NOMO-1 (cell line): ENCODE data around the gene TNFRSF1A.

Experiments used
- DNase-seq, 2 experiments: peaks; one replicate each; lab custom pipeline; 2025; ENCODE audit not compliant: unreplicated experiment in 2 of 2; lab: John Stamatoyannopoulos, UW

The TNFRSF1A gene

GRCh38 chr12:6280672-6281071 lies 61.2 kb downstream of the TNFRSF1A start:
- no peak for DNase-seq

GRCh38 chr12:6280053-6280469 lies 61.8 kb downstream of the TNFRSF1A start:
- DNase-seq = no peak

GRCh38 chr12:6279631-6280030 lies 62.2 kb downstream of the TNFRSF1A start:
- DNase-seq = no peak

- no peak for DNase-seq
Observed at GRCh38 chr12:6279256-6279628, 62.6 kb downstream of the TNFRSF1A start.
